Measurements from ENCODE around the gene NPIPB2. TPM values are rescaled to one million over a fixed set of nuclear protein-coding genes. Genes with fewer than 3 reads are reported as not detected.

NPIPB2 gene
- total RNA-seq, 5 donors from 2014 or later (not counting 1 experiment from before 2014, with no cell fraction given): 14.6 to 23.1 (median 19.5) TPM

- H3K27ac ChIP-seq (ENCODE audit: low read length): no peak overlapping the region
- H3K4me3 ChIP-seq (ENCODE audit: control insufficient read depth in 1 of 2, extremely low read depth in 1 of 2, low read length in 1 of 2): no peak overlapping the region
- H3K4me1 ChIP-seq (ENCODE audit: control insufficient read depth in 1 of 2, extremely low read depth in 1 of 2, insufficient read depth in 2 of 2, low read length in 2 of 2): peaks cover 10 to 27% of the 10 kb centered on the region in 2 experiments
- no peak for ATAC-seq (replicated peaks in 1 of 4)
- no peak overlapping the region for H3K27ac Mint-ChIP-seq
- no peaks in the 10 kb centered on the region for H3K36me3 ChIP-seq (ENCODE audit: control insufficient read depth in 2 of 2, extremely low read depth in 1 of 2, insufficient read depth in 1 of 2, low read length in 1 of 2)
- H3K4me1 Mint-ChIP-seq: peaks cover 40 to 58% (median 53%) of the 10 kb centered on the region in 3 donors
- no peak overlapping the region for H3K4me3 Mint-ChIP-seq
- no peaks in the 10 kb centered on the region for H3K9me3 ChIP-seq
- H3K9me3 Mint-ChIP-seq: no peaks in the 10 kb centered on the region
- ChIA-PET POLR2A (interaction anchor here in 1 of 2 donors (0.5 kb wide), 1 partner anchor 55 kb away, joined by 3 read pairs; no protein-coding TSS in a partner anchor), CTCF (no interaction called here)
- H3K36me3 Mint-ChIP-seq: peaks cover 8% of the 10 kb centered on the region
- no peaks in the 10 kb centered on the region for H3K27me3 ChIP-seq (replicated peaks in 1 of 2; ENCODE audit: control insufficient read depth in 2 of 2, extremely low read depth in 1 of 2, insufficient read depth in 2 of 2, low read length in 1 of 2)
- no peak for DNase-seq
- H3K27me3 Mint-ChIP-seq: no peaks in the 10 kb centered on the region
- WGBS (ENCODE audit: insufficient coverage): 94% methylated on average over 2 of the region's 9 CpGs
These were observed 37.3 kb upstream of the NPIPB2 start for GRCh38 chr16:11979013-11979672.

DNA sequence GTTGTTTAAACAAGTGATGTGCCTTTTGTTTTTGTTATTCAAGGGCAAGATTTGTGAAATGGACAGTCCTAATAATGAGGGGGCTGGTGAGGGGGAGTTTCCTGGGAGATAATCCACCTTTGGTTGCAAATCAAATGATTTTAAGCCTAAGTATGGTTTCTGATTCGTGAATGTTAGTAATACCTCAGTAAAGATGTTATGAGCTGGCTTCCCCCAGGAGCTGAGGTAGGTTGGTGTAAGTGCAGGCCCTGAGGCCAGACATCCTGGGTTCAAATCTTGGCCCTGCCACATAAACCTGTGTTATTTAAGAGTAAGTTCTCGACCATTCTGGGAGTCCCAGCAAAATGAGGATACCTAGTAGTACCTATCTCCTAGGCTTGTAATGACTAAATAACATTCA is 36.2 kb upstream of the NPIPB2 start:
- CTCF ChIA-PET: interaction anchor here in 1 of 2 donors (1.1 to 1.2 kb wide), 2 partner anchors 69 to 97 kb away, joined by 3 read pairs; no protein-coding TSS in a partner anchor
- H3K4me3 Mint-ChIP-seq: peak overlapping the region; percentile 91 to 100 (median 92)
- Histone ChIP-seq H3K27me3 (replicated peaks in 1 of 2; ENCODE audit: control insufficient read depth in 2 of 2, extremely low read depth in 1 of 2, insufficient read depth in 2 of 2, low read length in 1 of 2) (no peaks in the 10 kb centered on the region), H3K36me3 (ENCODE audit: control insufficient read depth in 2 of 2, extremely low read depth in 1 of 2, insufficient read depth in 1 of 2, low read length in 1 of 2) (no peaks in the 10 kb centered on the region), H3K9me3 (no peaks in the 10 kb centered on the region), H3K4me3 (ENCODE audit: control insufficient read depth in 1 of 2, extremely low read depth in 1 of 2, low read length in 1 of 2) (no peak overlapping the region), H3K27ac (ENCODE audit: low read length) (no peak overlapping the region), H3K4me1 (ENCODE audit: control insufficient read depth in 1 of 2, extremely low read depth in 1 of 2, insufficient read depth in 2 of 2, low read length in 2 of 2) (peaks cover 10 to 27% of the 10 kb centered on the region in 2 experiments)
- DNase-seq (no peak), ATAC-seq (replicated peaks in 1 of 4) (no peak)
- 50% methylated on average over 1 of the region's 2 CpGs for WGBS (ENCODE audit: insufficient coverage)
- POLR2A ChIA-PET: no interaction called here
- H3K4me1 Mint-ChIP-seq: peaks cover 40 to 53% (median 50%) of the 10 kb centered on the region in 3 donors
- peak overlapping the region; percentile 86 to 89 for H3K27ac Mint-ChIP-seq
- H3K36me3 Mint-ChIP-seq: peaks cover 3% of the 10 kb centered on the region
- no peaks in the 10 kb centered on the region for H3K27me3 Mint-ChIP-seq
- no peaks in the 10 kb centered on the region for H3K9me3 Mint-ChIP-seq

DNA sequence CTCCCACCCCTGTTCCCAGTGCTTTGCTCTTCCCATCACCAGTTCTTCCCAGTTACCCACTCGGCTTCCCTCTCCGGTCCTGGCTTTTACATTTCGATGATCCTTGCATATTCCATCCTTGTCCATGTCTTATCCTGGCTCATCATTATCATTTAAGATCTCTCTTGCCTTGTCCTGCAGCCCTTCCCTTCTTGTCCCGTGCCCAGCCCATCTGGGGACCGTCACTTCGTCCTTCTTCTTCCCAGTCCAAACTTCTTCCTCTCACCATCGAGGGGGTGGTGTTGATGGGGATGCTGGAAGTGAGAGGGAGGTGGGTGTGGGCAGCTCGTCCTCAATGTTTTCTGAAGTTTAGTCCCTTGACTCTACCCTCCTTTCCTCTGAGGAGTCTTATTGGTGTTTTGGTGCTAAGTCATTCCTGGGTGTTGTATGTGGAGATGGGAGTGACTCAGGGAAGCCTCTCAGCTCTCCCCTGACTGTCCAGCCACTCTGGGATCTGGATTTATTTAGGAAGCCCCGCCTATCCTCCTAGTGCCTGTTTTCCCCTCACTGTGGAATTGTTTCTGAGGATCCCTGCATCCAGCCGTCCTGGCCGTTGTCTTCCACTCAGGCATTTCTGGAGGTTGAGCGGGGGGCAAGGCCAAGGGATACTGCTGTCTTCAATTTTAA is 35.7 kb upstream of the NPIPB2 start:
- Histone ChIP-seq H3K27me3 (replicated peaks in 1 of 2; ENCODE audit: control insufficient read depth in 2 of 2, extremely low read depth in 1 of 2, insufficient read depth in 2 of 2, low read length in 1 of 2) (no peaks in the 10 kb centered on the region), H3K4me3 (ENCODE audit: control insufficient read depth in 1 of 2, extremely low read depth in 1 of 2, low read length in 1 of 2) (peak overlapping the region; percentile 81 to 95), H3K36me3 (ENCODE audit: control insufficient read depth in 2 of 2, extremely low read depth in 1 of 2, insufficient read depth in 1 of 2, low read length in 1 of 2) (no peaks in the 10 kb centered on the region), H3K27ac (ENCODE audit: low read length) (no peak overlapping the region), H3K4me1 (ENCODE audit: control insufficient read depth in 1 of 2, extremely low read depth in 1 of 2, insufficient read depth in 2 of 2, low read length in 2 of 2) (peaks cover 10 to 27% of the 10 kb centered on the region in 2 experiments), H3K9me3 (no peaks in the 10 kb centered on the region)
- ATAC-seq (replicated peaks in 1 of 4) (no peak), DNase-seq (peak in 1 of 35 experiments; percentile 5)
- 80% methylated on average over 4 of the region's 12 CpGs for whole genome bisulfite sequencing (ENCODE audit: insufficient coverage)
- H3K4me1 Mint-ChIP-seq: peaks cover 40 to 53% (median 50%) of the 10 kb centered on the region in 3 donors
- peaks cover 3% of the 10 kb centered on the region for H3K36me3 Mint-ChIP-seq
- peak overlapping the region; percentile 91 to 100 (median 92) for H3K4me3 Mint-ChIP-seq
- ChIA-PET POLR2A (interaction anchor here in 1 of 2 donors (0.5 kb wide), 1 partner anchor 63 kb away, joined by 3 read pairs; no protein-coding TSS in a partner anchor), CTCF (interaction anchor here in 1 of 2 donors (1.1 to 1.2 kb wide), 2 partner anchors 70 to 98 kb away, joined by 3 read pairs; no protein-coding TSS in a partner anchor)
- H3K27me3 Mint-ChIP-seq: no peaks in the 10 kb centered on the region
- peak overlapping the region; percentile 86 to 89 for H3K27ac Mint-ChIP-seq
- H3K9me3 Mint-ChIP-seq: no peaks in the 10 kb centered on the region

DNA sequence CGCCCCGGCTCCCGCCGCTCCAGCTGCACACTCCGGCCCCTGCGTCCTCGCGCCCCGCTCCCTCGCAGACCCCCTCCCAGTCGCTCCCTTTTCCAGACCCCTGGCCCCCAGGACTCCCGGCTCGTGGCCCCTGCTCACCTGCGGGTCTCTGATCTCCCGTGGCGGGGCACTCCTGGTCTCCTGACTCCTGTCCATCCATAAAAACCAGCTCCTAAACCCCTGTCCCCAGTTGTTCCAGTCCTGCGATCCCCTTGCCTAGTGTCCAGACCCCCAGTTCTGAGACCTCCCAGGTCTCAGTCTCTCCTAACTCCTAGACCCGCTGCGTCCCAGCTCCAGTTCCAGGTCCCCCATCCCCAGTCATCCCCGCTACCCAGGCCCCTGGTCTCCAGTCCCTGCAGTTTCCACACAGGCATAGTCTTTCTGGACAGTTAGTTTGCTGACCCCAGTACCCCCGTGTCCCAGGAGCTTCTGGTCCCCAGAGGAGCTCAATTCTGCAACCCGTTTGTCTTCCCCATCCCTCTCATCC is 35.1 kb upstream of the NPIPB2 start:
- H3K27ac Mint-ChIP-seq: peak overlapping the region; percentile 86 to 89
- Histone ChIP-seq H3K27ac (ENCODE audit: low read length) (no peak overlapping the region), H3K4me1 (ENCODE audit: control insufficient read depth in 1 of 2, extremely low read depth in 1 of 2, insufficient read depth in 2 of 2, low read length in 2 of 2) (peaks cover 10 to 27% of the 10 kb centered on the region in 2 experiments), H3K4me3 (ENCODE audit: control insufficient read depth in 1 of 2, extremely low read depth in 1 of 2, low read length in 1 of 2) (peak overlapping the region; percentile 81 to 95), H3K27me3 (replicated peaks in 1 of 2; ENCODE audit: control insufficient read depth in 2 of 2, extremely low read depth in 1 of 2, insufficient read depth in 2 of 2, low read length in 1 of 2) (no peaks in the 10 kb centered on the region), H3K9me3 (no peaks in the 10 kb centered on the region), H3K36me3 (ENCODE audit: control insufficient read depth in 2 of 2, extremely low read depth in 1 of 2, insufficient read depth in 1 of 2, low read length in 1 of 2) (no peaks in the 10 kb centered on the region)
- DNase-seq (peak in 4 of 35 experiments; percentile 2 to 9 (median 4)), ATAC-seq (replicated peaks in 1 of 4) (peak in 2 of 4 experiments; percentile 1 to 11)
- POLR2A ChIA-PET: interaction anchor here in 1 of 2 donors (0.5 kb wide), 1 partner anchor 63 kb away, joined by 3 read pairs; no protein-coding TSS in a partner anchor
- 1% methylated on average over 22 of the region's 22 CpGs for WGBS (ENCODE audit: insufficient coverage)
- H3K36me3 Mint-ChIP-seq: peaks cover under 1% of the 10 kb centered on the region
- H3K9me3 Mint-ChIP-seq: no peaks in the 10 kb centered on the region
- peaks cover 37 to 50% (median 47%) of the 10 kb centered on the region in 3 donors for H3K4me1 Mint-ChIP-seq
- H3K27me3 Mint-ChIP-seq: no peaks in the 10 kb centered on the region
- CTCF ChIA-PET: interaction anchor here (0.5 to 1.0 kb wide), 4 partner anchors 79 to 120 kb away, joined by 3 to 12 read pairs (median 4); no protein-coding TSS in a partner anchor
- H3K4me3 Mint-ChIP-seq: peak overlapping the region; percentile 91 to 100 (median 92)

DNA sequence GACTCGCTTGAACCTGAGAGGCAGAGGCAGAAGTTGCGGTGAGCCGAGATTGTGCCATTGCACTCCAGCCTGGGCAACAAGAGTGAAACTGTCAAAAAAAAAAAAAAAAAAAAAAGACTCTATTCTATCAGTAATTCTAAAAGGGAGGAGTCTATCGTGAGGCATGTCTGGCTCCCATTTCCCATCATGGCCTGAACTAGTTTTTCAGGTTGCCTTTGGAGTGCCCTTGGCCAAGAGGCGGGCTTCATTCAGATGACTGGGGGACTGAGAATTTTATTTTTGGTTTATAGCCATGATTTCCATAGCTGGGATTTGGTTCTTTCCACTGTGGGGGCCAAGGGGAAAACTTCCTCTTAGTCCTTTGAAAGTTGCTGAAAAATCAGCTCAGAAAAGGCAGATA is 31.2 kb upstream of the NPIPB2 start:
- ChIA-PET CTCF (interaction anchor here in 1 of 2 donors (1.3 kb wide), 1 partner anchor 122 kb away, joined by 5 read pairs; no protein-coding TSS in a partner anchor), POLR2A (interaction anchor here in 1 of 2 donors (0.6 kb wide), 1 partner anchor 597 kb away, joined by 3 read pairs; no protein-coding TSS in a partner anchor)
- Mint-ChIP-seq H3K27ac (no peak overlapping the region), H3K9me3 (no peaks in the 10 kb centered on the region), H3K4me3 (no peak overlapping the region), H3K27me3 (no peaks in the 10 kb centered on the region), H3K4me1 (peaks cover 25 to 28% (median 27%) of the 10 kb centered on the region in 3 donors), H3K36me3 (no peaks in the 10 kb centered on the region)
- H3K4me3 ChIP-seq (ENCODE audit: control insufficient read depth in 1 of 2, extremely low read depth in 1 of 2, low read length in 1 of 2): no peak overlapping the region
- ATAC-seq (replicated peaks in 1 of 4) (no peak), DNase-seq (no peak)
- H3K27me3 ChIP-seq (replicated peaks in 1 of 2; ENCODE audit: control insufficient read depth in 2 of 2, extremely low read depth in 1 of 2, insufficient read depth in 2 of 2, low read length in 1 of 2): no peaks in the 10 kb centered on the region
- H3K27ac ChIP-seq (ENCODE audit: low read length): no peak overlapping the region
- no peaks in the 10 kb centered on the region for H3K9me3 ChIP-seq
- WGBS (ENCODE audit: insufficient coverage): no CpG with 5 or more reads among the region's 5 CpGs
- H3K36me3 ChIP-seq (ENCODE audit: control insufficient read depth in 2 of 2, extremely low read depth in 1 of 2, insufficient read depth in 1 of 2, low read length in 1 of 2): no peaks in the 10 kb centered on the region
- H3K4me1 ChIP-seq (ENCODE audit: control insufficient read depth in 1 of 2, extremely low read depth in 1 of 2, insufficient read depth in 2 of 2, low read length in 2 of 2): peaks cover 9 to 25% of the 10 kb centered on the region in 2 experiments

GRCh38 chr16:11972128-11972527 is 30.3 kb upstream of the NPIPB2 start:
- Histone ChIP-seq H3K27ac (ENCODE audit: low read length) (no peak overlapping the region), H3K4me3 (ENCODE audit: control insufficient read depth in 1 of 2, extremely low read depth in 1 of 2, low read length in 1 of 2) (no peak overlapping the region), H3K4me1 (ENCODE audit: control insufficient read depth in 1 of 2, extremely low read depth in 1 of 2, insufficient read depth in 2 of 2, low read length in 2 of 2) (peaks cover 5 to 16% of the 10 kb centered on the region in 2 experiments), H3K27me3 (replicated peaks in 1 of 2; ENCODE audit: control insufficient read depth in 2 of 2, extremely low read depth in 1 of 2, insufficient read depth in 2 of 2, low read length in 1 of 2) (no peaks in the 10 kb centered on the region), H3K36me3 (ENCODE audit: control insufficient read depth in 2 of 2, extremely low read depth in 1 of 2, insufficient read depth in 1 of 2, low read length in 1 of 2) (no peaks in the 10 kb centered on the region), H3K9me3 (no peaks in the 10 kb centered on the region)
- Mint-ChIP-seq H3K4me1 (peaks cover 18% of the 10 kb centered on the region in 3 donors), H3K36me3 (no peaks in the 10 kb centered on the region), H3K27ac (no peak overlapping the region), H3K9me3 (no peaks in the 10 kb centered on the region), H3K4me3 (no peak overlapping the region), H3K27me3 (no peaks in the 10 kb centered on the region)
- POLR2A ChIA-PET: interaction anchor here (0.6 to 0.7 kb wide), 3 partner anchors 9 to 600 kb away, joined by 3 to 5 read pairs (median 4); no protein-coding TSS in a partner anchor
- 83% methylated on average over 1 of the region's 11 CpGs for WGBS (ENCODE audit: insufficient coverage)
- CTCF ChIA-PET: interaction anchor here in 1 of 2 donors (1.3 kb wide), 1 partner anchor 123 kb away, joined by 5 read pairs; no protein-coding TSS in a partner anchor
- DNase-seq (no peak), ATAC-seq (replicated peaks in 1 of 4) (no peak)

Measured in T-cell (primary cell).